Neural cell (in vitro differentiated cells): ENCODE measurements around the gene HSPB7. TPM values are rescaled to one million over a fixed set of nuclear protein-coding genes. Genes with fewer than 3 reads are reported as not detected.
A peak's percentile ranks its signal among the peaks of the same experiment; 100 is the strongest.

Experiments used
- H2AFZ ChIP-seq: fragments of 200-600, 300-800 bp; sonication (generic), shearing (Covaris generic); 2 replicates; pipeline ENCODE4 v1.6.0; 2014; ENCODE audit warnings: low read depth, mild to moderate bottlenecking, antibody characterized with exemption, low read length, moderate library complexity
- H3F3A ChIP-seq: fragments of 200-600 bp; shearing (Covaris generic); 2 replicates; pipeline ENCODE4 v1.6.1; 2016; ENCODE audit warnings: mild to moderate bottlenecking, moderate library complexity, mixed read lengths, antibody characterized with exemption, low read length; ENCODE audit not compliant: insufficient read depth, poor library complexity, severe bottlenecking
- H3K27ac ChIP-seq: fragments of 200-600, 300-800 bp; sonication (generic), shearing (Covaris generic); 2 replicates; pipeline ENCODE4 v1.5.1; 2014; ENCODE audit warnings: mild to moderate bottlenecking, low read length, moderate library complexity
- H3K27me3 ChIP-seq: fragments of 300-800, 200-600 bp; sonication (generic), shearing (Covaris generic); 2 replicates; pipeline ENCODE4 v1.6.0; 2014; ENCODE audit warnings: mild to moderate bottlenecking, low read depth, low read length, moderate library complexity; ENCODE audit not compliant: insufficient read depth
- H3K36me3 ChIP-seq: fragments of 300-800, 200-600 bp; sonication (generic), shearing (Covaris generic); 2 replicates; pipeline ENCODE4 v1.5.1; 2014; ENCODE audit warnings: mild to moderate bottlenecking, antibody characterized with exemption, low read length, moderate library complexity; ENCODE audit not compliant: insufficient read depth
- H3K4me2 ChIP-seq: fragments of 300-800, 200-600 bp; sonication (generic), shearing (Covaris generic); 2 replicates; pipeline ENCODE4 v1.6.0; 2014; ENCODE audit warnings: mild to moderate bottlenecking, low read length
- H3K4me3 ChIP-seq: fragments of 300-800, 200-600 bp; sonication (generic), shearing (Covaris generic); 2 replicates; pipeline ENCODE4 v1.5.1; 2014; ENCODE audit warnings: mild to moderate bottlenecking, low read length, moderate library complexity
- H3K79me2 ChIP-seq: fragments of 200-600 bp; shearing (Covaris generic); replicated peaks from 2 replicates; pipeline ENCODE4 v1.6.0; 2014; ENCODE audit warnings: mild to moderate bottlenecking, low read length, moderate library complexity; ENCODE audit not compliant: insufficient read depth
- H3K9ac ChIP-seq: fragments of 300-800, 200-600 bp; sonication (generic), shearing (Covaris generic); 2 replicates; pipeline ENCODE4 v1.6.1; 2016; ENCODE audit warnings: mild to moderate bottlenecking, low read length, mixed read lengths
- H3K9me2 ChIP-seq: fragments of 200-600 bp; shearing (Covaris generic); 2 replicates; pipeline ENCODE4 v1.6.1; 2016; ENCODE audit warnings: mild to moderate bottlenecking, low read length, mixed read lengths; ENCODE audit not compliant: insufficient read depth
- H3K9me3 ChIP-seq: fragments of 200-600, 300-800 bp; sonication (generic), shearing (Covaris generic); 2 replicates; pipeline ENCODE4 v1.6.1; 2016; ENCODE audit warnings: mild to moderate bottlenecking, mixed run types, low read length, moderate library complexity, mixed read lengths
- H4K20me1 ChIP-seq: fragments of 200-600 bp; shearing (Covaris generic); 2 replicates; pipeline ENCODE4 v1.6.1; 2016; ENCODE audit warnings: mild to moderate bottlenecking, mixed run types; ENCODE audit not compliant: insufficient read depth
- EP300 ChIP-seq: fragments of 450-650 bp; conservative IDR thresholded peaks from 2 replicates; pipeline ENCODE4 v1.6.1; 2014; ENCODE audit warnings: antibody characterized with exemption, mild to moderate bottlenecking, moderate library complexity; ENCODE audit not compliant: poor library complexity, severe bottlenecking
- EZH2 ChIP-seq: fragments of 200-600, 300-800 bp; shearing (Covaris generic), sonication (generic); IDR thresholded peaks from 2 replicates; pipeline ENCODE4 v1.6.1; 2014; ENCODE audit warnings: antibody characterized with exemption, low read length, borderline replicate concordance, mild to moderate bottlenecking; ENCODE audit not compliant: insufficient read depth, poor library complexity, severe bottlenecking
- MXI1 ChIP-seq: fragments of 450-650 bp; conservative IDR thresholded peaks from 2 replicates; pipeline ENCODE4 v1.6.1; 2014; ENCODE audit warnings: antibody characterized with exemption, mild to moderate bottlenecking; ENCODE audit not compliant: poor library complexity, severe bottlenecking
- POLR2AphosphoS5 ChIP-seq: IDR thresholded peaks from 2 replicates; pipeline ENCODE4 v1.6.1; 2012
- RAD21 ChIP-seq: fragments of 450-650 bp; conservative IDR thresholded peaks from 2 replicates; pipeline ENCODE4 v1.6.1; 2014; ENCODE audit warnings: antibody characterized with exemption, mild to moderate bottlenecking, moderate library complexity
- SMC3 ChIP-seq: fragments of 450-650 bp; conservative IDR thresholded peaks from 2 replicates; pipeline ENCODE4 v1.6.1; 2014; ENCODE audit warnings: antibody characterized with exemption, mild to moderate bottlenecking, moderate library complexity; ENCODE audit not compliant: poor library complexity
- TAF1 ChIP-seq: IDR thresholded peaks from 2 replicates; pipeline ENCODE4 v1.6.1; 2012; ENCODE audit warnings: low read depth
- polyA minus RNA-seq: library from RNA; depleted of rRNA, polyadenylated mRNA; stranded (reverse); fragments of >200 nt; gene quantifications from 2 replicates; pipeline ENCODE4 v1.2.3, GENCODE V29; 2014
- polyA plus RNA-seq: library from polyadenylated mRNA; depleted of rRNA; stranded (reverse); fragments of >200 nt; gene quantifications from 2 replicates; pipeline ENCODE4 v1.2.3, GENCODE V29; 2014
- TF ChIP-seq, protein P1 (sequence below): fragments of 450-650 bp; IDR thresholded peaks from 2 replicates; pipeline ENCODE4 v1.5.1; 2014; ENCODE audit warnings: antibody characterized with exemption, mild to moderate bottlenecking, moderate library complexity; ENCODE audit not compliant: poor library complexity, severe bottlenecking
- TF ChIP-seq, protein P2 (sequence below): IDR thresholded peaks from 2 replicates; pipeline ENCODE4 v1.6.1; 2012; ENCODE audit warnings: borderline replicate concordance

HSPB7 gene
- polyA plus RNA-seq: 0.10 TPM in 1 of 2 replicates, not detected in the other
- not detected in 2 replicates for polyA minus RNA-seq

DNA sequence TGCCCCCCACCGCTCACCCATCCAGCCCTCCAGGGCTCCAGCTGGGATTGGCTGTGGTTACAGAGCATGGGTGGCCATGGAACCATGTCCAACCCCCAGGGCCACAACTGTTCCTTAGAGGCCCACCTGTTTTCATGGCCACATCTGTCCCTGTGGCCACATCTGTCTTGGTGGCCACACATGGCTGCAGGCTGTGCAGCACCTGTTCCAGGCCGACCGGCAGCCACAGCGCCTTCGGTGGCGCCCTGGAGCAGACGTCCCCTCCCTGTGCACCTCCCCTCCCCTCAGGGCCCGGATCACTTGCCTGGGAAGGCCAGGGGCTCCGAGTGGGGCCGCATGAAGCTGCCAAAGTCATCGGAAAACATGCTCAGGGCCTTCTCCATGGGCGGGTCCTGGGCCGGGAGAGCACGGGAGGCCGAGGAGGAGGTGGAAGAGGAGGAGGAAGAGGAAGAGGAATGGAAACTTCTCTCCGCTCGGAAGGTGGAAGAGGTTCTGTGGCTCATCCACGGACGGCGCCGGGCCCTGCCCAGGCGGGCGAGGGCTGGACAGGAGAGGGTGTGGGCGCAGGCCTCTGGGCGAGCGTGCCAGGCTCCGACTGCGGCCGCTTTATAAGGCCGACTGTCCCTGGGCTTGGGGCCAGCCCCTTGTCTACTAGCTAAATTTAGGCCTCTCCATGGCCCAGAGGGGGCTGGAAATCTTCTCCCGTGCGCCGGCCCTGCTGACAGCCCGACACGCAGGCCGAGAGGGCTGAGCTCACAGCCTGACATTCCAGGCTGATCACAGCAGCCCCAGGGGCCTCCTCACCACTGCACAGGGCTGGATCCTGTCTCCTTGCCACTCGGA is at the start of gene HSPB7:
HSPB7 (minus strand) TSS at position 583 of the 843 bp plus-strand sequence; CDS start at position 503, 80 bp downstream.
- Histone ChIP-seq H3K9ac (no peak within 1 kb of the TSS), H2AFZ (no peak within 1 kb of the TSS)
- TF ChIP-seq SMC3 (no peak), RAD21 (no peak), EP300 (no peak), TAF1 (no peak), MXI1 (no peak), EZH2 (no peak), POLR2AphosphoS5 (no peak)
- TF ChIP-seq, protein P1, sequence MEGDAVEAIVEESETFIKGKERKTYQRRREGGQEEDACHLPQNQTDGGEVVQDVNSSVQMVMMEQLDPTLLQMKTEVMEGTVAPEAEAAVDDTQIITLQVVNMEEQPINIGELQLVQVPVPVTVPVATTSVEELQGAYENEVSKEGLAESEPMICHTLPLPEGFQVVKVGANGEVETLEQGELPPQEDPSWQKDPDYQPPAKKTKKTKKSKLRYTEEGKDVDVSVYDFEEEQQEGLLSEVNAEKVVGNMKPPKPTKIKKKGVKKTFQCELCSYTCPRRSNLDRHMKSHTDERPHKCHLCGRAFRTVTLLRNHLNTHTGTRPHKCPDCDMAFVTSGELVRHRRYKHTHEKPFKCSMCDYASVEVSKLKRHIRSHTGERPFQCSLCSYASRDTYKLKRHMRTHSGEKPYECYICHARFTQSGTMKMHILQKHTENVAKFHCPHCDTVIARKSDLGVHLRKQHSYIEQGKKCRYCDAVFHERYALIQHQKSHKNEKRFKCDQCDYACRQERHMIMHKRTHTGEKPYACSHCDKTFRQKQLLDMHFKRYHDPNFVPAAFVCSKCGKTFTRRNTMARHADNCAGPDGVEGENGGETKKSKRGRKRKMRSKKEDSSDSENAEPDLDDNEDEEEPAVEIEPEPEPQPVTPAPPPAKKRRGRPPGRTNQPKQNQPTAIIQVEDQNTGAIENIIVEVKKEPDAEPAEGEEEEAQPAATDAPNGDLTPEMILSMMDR: no peak
- TF ChIP-seq, protein P2, sequence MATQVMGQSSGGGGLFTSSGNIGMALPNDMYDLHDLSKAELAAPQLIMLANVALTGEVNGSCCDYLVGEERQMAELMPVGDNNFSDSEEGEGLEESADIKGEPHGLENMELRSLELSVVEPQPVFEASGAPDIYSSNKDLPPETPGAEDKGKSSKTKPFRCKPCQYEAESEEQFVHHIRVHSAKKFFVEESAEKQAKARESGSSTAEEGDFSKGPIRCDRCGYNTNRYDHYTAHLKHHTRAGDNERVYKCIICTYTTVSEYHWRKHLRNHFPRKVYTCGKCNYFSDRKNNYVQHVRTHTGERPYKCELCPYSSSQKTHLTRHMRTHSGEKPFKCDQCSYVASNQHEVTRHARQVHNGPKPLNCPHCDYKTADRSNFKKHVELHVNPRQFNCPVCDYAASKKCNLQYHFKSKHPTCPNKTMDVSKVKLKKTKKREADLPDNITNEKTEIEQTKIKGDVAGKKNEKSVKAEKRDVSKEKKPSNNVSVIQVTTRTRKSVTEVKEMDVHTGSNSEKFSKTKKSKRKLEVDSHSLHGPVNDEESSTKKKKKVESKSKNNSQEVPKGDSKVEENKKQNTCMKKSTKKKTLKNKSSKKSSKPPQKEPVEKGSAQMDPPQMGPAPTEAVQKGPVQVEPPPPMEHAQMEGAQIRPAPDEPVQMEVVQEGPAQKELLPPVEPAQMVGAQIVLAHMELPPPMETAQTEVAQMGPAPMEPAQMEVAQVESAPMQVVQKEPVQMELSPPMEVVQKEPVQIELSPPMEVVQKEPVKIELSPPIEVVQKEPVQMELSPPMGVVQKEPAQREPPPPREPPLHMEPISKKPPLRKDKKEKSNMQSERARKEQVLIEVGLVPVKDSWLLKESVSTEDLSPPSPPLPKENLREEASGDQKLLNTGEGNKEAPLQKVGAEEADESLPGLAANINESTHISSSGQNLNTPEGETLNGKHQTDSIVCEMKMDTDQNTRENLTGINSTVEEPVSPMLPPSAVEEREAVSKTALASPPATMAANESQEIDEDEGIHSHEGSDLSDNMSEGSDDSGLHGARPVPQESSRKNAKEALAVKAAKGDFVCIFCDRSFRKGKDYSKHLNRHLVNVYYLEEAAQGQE: no peak

DNA sequence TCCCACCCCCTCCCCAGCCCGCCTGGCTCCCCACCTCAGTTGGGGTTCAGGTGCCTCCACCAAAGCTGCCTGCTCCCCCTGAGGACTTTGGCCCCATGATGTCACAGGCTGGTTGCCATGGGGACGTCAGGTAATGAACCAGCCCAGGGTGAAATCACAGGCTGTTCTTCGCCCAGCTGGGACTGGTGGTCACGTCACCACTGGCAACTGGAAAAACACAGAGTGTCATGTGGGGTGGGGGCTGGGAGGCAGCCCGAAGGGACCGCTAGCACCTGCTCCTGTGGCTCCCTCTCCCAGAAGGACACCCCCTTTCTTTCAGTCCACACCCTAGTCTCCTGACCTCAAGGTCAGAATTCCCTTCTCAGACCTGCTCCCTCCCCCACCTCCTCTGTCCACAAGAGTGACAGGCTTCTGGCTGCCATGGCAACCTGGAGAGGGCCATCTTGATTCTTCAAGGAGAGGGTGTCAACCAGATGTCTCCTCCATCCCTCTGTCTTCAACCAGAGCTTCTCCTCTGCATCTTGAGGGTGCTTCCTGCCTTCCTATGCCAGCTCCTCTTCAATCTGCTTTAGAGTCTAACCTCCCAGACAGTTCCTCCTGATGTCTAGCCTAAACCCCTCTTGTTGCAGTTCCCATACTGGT is 49.4 kb upstream of the HSPB7 start:
- no peaks in the 10 kb centered on the region for H3K27me3 ChIP-seq
- no peak overlapping the region for H3K9ac ChIP-seq
- no peaks in the 10 kb centered on the region for H3F3A ChIP-seq
- peak overlapping the region; percentile 37 for H3K4me3 ChIP-seq
- no peak overlapping the region for H3K4me2 ChIP-seq
- no peak overlapping the region for H2AFZ ChIP-seq
- H3K9me2 ChIP-seq: no peaks in the 10 kb centered on the region
- H3K79me2 ChIP-seq: no peaks in the 10 kb centered on the region
- peak overlapping the region; percentile 31 for H3K27ac ChIP-seq
- H4K20me1 ChIP-seq: no peaks in the 10 kb centered on the region
- TF ChIP-seq SMC3 (no peak), EP300 (peak; percentile 74)
- H3K9me3 ChIP-seq: no peaks in the 10 kb centered on the region
- H3K36me3 ChIP-seq: no peaks in the 10 kb centered on the region

More for the DNA sequence above, at the start of gene HSPB7:
- Histone ChIP-seq H3K27me3 (no peaks in the 10 kb centered on the region), H3K4me2 (no peak within 1 kb of the TSS), H3K9me3 (no peaks in the 10 kb centered on the region), H3K36me3 (no peaks in the 10 kb centered on the region), H4K20me1 (no peaks in the 10 kb centered on the region), H3K27ac (no peak within 1 kb of the TSS), H3K4me3 (no peak within 1 kb of the TSS), H3K79me2 (no peaks in the 10 kb centered on the region), H3F3A (no peaks in the 10 kb centered on the region), H3K9me2 (no peaks in the 10 kb centered on the region)
